MM.1S (cell line): ENCODE data around the gene PNPLA3.

ENCODE experiments used
- EZH2 ChIP-seq: fragments of 300-600 bp; sonication (generic); optimal IDR thresholded peaks from 2 replicates; pipeline ENCODE3; 2017; ENCODE audit warnings: low read depth, mild to moderate bottlenecking, antibody characterized with exemption, low read length, mixed read lengths
- EZH2phosphoT487 ChIP-seq: fragments of 300-600 bp; sonication (generic); IDR thresholded peaks from 2 replicates; pipeline ENCODE4 v1.6.1; 2018; ENCODE audit warnings: antibody characterized with exemption, low read length
- TF ChIP-seq, protein P1 (sequence below): fragments of 300-600 bp; sonication (generic); IDR thresholded peaks from 2 replicates; pipeline ENCODE4 v1.5.1; 2016; ENCODE audit warnings: antibody characterized with exemption, low read length, mixed read lengths

DNA sequence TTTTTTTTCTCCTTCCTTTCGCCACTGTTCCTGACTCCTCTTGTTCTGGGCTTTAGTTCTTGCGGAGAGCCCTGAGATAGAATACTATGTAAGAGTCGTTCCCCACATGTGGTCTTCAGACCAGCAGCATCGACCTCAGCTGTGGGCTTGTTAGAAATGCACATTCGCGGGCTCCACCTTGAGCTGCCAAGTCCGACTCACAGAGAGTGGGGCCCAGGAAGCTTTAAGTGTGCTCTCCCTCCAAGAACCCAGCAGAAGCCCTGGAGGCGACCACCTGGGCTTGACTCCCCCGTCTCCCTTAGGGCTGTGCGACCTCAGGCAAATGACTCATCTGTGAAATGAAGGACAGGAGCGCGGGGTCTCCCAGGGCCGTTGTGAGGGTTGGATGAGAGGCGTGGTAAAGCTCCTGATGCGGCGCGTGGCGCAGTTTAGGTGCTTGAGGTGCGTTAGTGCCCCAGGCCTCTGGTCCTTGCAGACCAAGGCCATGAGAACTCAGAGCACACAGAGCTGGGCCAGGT, 50.5 kb downstream of the PNPLA3 start:
- TF ChIP-seq, protein P1, sequence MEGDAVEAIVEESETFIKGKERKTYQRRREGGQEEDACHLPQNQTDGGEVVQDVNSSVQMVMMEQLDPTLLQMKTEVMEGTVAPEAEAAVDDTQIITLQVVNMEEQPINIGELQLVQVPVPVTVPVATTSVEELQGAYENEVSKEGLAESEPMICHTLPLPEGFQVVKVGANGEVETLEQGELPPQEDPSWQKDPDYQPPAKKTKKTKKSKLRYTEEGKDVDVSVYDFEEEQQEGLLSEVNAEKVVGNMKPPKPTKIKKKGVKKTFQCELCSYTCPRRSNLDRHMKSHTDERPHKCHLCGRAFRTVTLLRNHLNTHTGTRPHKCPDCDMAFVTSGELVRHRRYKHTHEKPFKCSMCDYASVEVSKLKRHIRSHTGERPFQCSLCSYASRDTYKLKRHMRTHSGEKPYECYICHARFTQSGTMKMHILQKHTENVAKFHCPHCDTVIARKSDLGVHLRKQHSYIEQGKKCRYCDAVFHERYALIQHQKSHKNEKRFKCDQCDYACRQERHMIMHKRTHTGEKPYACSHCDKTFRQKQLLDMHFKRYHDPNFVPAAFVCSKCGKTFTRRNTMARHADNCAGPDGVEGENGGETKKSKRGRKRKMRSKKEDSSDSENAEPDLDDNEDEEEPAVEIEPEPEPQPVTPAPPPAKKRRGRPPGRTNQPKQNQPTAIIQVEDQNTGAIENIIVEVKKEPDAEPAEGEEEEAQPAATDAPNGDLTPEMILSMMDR, result no peak
- TF ChIP-seq EZH2 (no peak), EZH2phosphoT487 (no peak)
